Activated T-helper 17 cell treated with anti-CD3 and anti-CD28 coated beads, Interleukin-2, amount 50 U/mL, for 72 hours (primary cell): ENCODE measurements around the gene FOXE1. TPM values are rescaled to one million over a fixed set of nuclear protein-coding genes. Genes with fewer than 3 reads are reported as not detected.

Experiments used
- ATAC-seq: fragments of 150-1000 bp; cut with Tn5 transposase; replicated peaks from 2 replicates; pipeline ENCODE4 v1.10.0; 2021; ENCODE audit warnings: mild to moderate bottlenecking, moderate library complexity
- H3K27ac Mint-ChIP-seq: one replicate; pipeline ENCODE4 v1.8.0; 2022; ENCODE audit warnings: mixed read lengths
- H3K27me3 Mint-ChIP-seq: one replicate; pipeline ENCODE4 v1.8.0; 2022; ENCODE audit warnings: mixed read lengths
- H3K36me3 Mint-ChIP-seq: one replicate; pipeline ENCODE4 v1.8.0; 2022; ENCODE audit warnings: low read depth, mild to moderate bottlenecking, mixed read lengths
- H3K4me1 Mint-ChIP-seq: one replicate; pipeline ENCODE4 v1.8.0; 2022; ENCODE audit warnings: mixed read lengths
- H3K4me3 Mint-ChIP-seq: one replicate; pipeline ENCODE4 v1.8.0; 2022; ENCODE audit warnings: mild to moderate bottlenecking, mixed read lengths
- H3K9me3 Mint-ChIP-seq: one replicate; pipeline ENCODE4 v1.8.0; 2022; ENCODE audit warnings: mixed read lengths
- total RNA-seq, 2 donors: library from RNA; stranded (reverse); gene quantifications; one replicate each; pipeline ENCODE4 v1.2.3, GENCODE V29; 2022

The FOXE1 gene
- total RNA-seq, 2 donors from 2014 or later, result not detected

- no peaks in the 10 kb centered on the region for H3K9me3 Mint-ChIP-seq
- peaks cover 49% of the 10 kb centered on the region for H3K36me3 Mint-ChIP-seq
- no peaks in the 10 kb centered on the region for H3K27me3 Mint-ChIP-seq
- ATAC-seq, result peak; percentile 60
- peaks cover 32% of the 10 kb centered on the region for H3K4me1 Mint-ChIP-seq
- H3K4me3 Mint-ChIP-seq, result peak overlapping the region; percentile 81
- no peak overlapping the region for H3K27ac Mint-ChIP-seq
These were observed 50.2 kb downstream of the FOXE1 start for GRCh38 chr9:97903177-97903576.

GRCh38 chr9:97904725-97905124, 51.7 kb downstream of the FOXE1 start:
- peak; percentile 68 for ATAC-seq
- Mint-ChIP-seq H3K27me3 (no peaks in the 10 kb centered on the region), H3K36me3 (peaks cover 61% of the 10 kb centered on the region), H3K27ac (peak overlapping the region; percentile 89), H3K4me3 (peak overlapping the region; percentile 81), H3K9me3 (no peaks in the 10 kb centered on the region), H3K4me1 (peaks cover 32% of the 10 kb centered on the region)

- H3K4me3 Mint-ChIP-seq, result peak overlapping the region; percentile 81
- H3K36me3 Mint-ChIP-seq, result peaks cover 61% of the 10 kb centered on the region
- no peaks in the 10 kb centered on the region for H3K27me3 Mint-ChIP-seq
- H3K27ac Mint-ChIP-seq, result peak overlapping the region; percentile 89
- H3K4me1 Mint-ChIP-seq, result peaks cover 36% of the 10 kb centered on the region
- no peaks in the 10 kb centered on the region for H3K9me3 Mint-ChIP-seq
- peak; percentile 65 for ATAC-seq
These were observed 52.2 kb downstream of the FOXE1 start for GRCh38 chr9:97905228-97905627.

Other genes with a start within 250 kb of the FOXE1 start
- gene TSTD2, start 219.9 kb upstream of the FOXE1 start, total RNA-seq, result 10 to 100 TPM; 11.6 to 13.5 TPM
- 10 to 100 TPM; 33.5 to 47.7 TPM for gene NCBP1, start 219.4 kb upstream of the FOXE1 start, total RNA-seq
- 10 to 100 TPM; 14.0 to 16.6 TPM for gene XPA, start 155.9 kb upstream of the FOXE1 start, total RNA-seq
- gene TRMO, start 69.3 kb downstream of the FOXE1 start, total RNA-seq, result 10 to 100 TPM; 21.3 to 23.6 TPM
- gene HEMGN, start 84.9 kb downstream of the FOXE1 start, total RNA-seq, result 1 to 10 TPM in 1 of 2 donors, under 1 TPM in 1; 0.95 to 1.2 TPM
- gene ANP32B, start 130.1 kb downstream of the FOXE1 start, total RNA-seq, result 100 to 1,000 TPM; 182 to 257 TPM
- 10 to 100 TPM; 46.4 to 54.4 TPM for gene NANS, start 203.5 kb downstream of the FOXE1 start, total RNA-seq